GM19324 (cell line): ENCODE data around the gene HABP2.

Experiments used
- ATAC-seq: cut with Tn5 transposase; IDR thresholded peaks from one replicate; pipeline ENCODE4 v1.9.1; 2021; ENCODE audit warnings: mild to moderate bottlenecking, moderate library complexity; ENCODE audit not compliant: unreplicated experiment, low FRiP score

HABP2 gene

DNA sequence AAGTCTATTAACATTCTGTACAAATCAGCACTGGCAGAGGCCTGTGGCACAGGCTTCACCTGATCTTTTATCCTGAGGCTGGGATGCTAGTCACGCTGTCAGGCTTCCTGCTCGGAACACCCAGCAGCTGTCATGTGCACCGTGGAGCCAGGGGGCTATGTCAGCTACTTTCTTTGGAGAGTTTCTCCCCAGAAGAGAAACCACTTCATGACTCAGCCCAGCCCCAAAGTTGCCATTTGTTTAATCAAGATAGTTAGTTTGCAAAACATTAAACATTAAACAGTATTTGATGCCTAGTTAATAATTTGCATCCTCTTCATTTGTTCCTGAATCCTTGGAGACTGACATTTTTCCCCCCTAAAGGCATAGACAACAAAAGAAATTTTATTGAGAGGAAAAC lies at the start of gene HABP2:
HABP2 (plus strand) TSS at position 353 of the 400 bp plus-strand sequence. CDS start 69 bp downstream, outside the sequence.
- no peak for ATAC-seq

DNA sequence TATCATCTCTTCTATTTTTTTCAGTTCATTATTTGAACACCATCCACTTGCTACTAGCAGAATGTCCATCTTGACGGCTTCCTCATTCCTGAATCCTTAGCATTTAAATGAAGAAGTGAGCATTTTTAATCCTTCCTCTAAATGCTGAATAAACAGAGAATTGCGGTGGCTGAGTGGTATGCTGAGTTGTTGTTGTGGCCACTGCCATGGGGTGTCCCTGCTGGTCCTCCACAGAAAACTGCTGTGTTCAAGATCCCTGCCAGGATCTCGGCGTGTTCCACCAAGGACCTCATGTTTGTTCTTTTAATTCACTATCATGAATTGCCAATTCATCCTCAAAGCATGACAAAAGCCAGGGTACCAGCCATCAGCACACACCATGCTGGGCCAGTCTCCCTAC lies 48.9 kb upstream of the HABP2 start:
- no peak for ATAC-seq

DNA sequence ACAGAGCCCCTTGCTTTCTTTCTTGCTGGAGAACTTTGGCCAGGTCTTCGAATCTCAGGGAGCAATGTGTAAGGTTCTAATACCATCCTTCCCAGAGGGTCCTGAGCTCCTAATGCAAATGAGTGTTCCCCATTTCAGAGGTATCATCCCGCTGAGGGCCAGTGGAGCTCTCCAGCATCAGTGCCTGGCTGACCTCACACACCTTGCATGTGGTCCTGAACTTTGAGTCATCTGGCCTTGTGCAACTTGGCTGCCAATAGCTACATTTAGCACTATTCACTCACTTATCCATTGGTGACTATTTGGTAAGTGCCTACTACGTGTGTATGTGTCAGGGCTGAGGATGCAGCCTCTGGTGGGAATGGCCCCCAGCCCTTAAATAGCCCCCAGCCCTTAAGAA lies 48.4 kb upstream of the HABP2 start:
- ATAC-seq, result no peak

DNA sequence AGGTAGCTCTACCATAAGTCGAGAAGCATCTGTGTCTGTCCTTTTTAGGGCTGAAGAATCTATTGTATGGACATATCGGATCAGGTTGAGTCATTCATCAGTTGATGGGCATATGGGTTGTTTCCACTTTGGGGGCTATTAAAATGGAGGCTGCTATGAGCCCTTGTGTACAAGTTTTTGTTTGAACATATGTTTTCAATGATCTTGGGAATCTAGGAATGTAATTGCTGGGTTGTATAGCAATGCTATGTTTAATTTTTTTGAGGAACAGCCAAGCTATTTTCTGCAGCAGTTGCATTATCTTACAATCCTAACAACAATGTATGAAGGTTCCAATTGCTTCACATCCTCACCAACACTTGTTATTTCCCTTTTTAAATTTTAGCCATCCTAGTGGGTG lies 46.4 kb upstream of the HABP2 start:
- ATAC-seq, result no peak

DNA sequence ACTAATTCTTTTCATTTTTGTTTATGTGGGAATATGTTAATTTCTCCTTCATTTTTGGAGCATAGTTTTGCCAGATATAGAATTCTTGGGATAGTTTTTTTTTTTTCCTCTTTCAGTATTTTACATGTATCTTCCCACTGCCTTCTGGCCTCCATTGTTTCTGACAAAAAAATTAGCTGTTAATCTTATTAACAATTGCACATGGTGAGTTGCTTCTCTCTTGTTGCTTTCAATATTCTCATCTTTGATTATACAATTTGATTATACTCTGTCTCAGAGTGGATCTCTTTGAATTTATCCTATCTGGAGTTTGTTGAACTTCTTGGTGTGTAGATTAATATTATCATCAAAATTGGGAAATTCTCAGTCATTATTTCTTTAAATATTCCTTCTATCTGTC lies 41.4 kb upstream of the HABP2 start:
- ATAC-seq, result no peak

DNA sequence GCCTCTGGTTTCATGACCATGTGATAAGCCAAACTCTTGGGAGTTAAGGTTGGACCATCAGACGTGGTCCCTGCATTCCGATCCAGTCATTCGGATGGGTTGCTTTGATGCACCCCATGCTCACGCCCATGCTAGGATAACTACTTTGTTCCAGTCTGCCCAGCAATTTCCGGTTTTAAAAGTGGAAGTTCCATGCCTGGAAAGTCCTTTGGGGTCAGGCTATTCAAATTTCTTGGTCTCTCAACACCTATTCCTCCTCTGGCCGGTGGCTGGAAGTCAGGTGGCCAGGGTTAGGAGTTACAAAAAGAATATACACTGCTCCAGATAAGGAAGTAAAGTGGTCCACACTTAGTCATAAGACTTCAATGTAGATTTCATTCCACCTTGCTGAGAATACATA lies 37.7 kb upstream of the HABP2 start:
- no peak for ATAC-seq

DNA sequence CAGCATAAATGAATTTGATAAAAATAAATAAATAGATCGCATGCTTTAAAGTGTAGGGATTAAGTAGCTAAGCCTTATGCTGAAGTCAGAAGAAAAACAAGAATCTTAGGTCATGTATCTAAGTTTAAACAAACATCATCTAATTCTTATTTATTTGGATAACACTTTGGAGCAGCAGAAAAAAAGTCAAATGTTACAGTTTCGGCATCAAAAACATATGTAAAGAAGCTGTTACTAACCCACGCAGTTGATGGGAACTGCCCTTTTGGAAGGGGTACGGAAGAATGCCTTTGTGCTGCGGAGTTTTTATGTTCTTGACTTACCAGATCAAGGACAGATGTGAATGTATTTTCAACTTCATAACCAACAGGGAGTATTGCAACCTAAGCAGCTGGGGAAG lies 37.3 kb upstream of the HABP2 start:
- ATAC-seq, result no peak

DNA sequence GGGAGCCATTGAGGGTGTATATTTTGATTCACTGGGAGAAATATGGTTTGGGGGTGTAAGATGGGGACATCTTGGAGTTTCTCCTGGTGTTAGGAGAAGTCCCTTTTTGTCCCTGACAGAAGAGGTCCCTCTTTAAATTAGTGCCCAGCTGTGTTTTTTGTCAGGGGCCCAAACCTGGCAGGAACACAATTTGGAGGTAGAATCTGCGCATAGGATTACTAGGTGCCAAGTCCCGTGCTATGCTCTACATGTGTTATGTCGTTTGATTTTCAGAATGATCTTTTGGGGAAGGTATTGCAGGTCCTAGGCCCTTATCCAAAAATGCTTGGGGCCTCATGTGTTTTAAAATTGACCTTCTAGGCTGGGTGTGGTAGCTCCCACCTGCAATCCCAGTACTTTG lies 36.8 kb upstream of the HABP2 start:
- no peak for ATAC-seq

DNA sequence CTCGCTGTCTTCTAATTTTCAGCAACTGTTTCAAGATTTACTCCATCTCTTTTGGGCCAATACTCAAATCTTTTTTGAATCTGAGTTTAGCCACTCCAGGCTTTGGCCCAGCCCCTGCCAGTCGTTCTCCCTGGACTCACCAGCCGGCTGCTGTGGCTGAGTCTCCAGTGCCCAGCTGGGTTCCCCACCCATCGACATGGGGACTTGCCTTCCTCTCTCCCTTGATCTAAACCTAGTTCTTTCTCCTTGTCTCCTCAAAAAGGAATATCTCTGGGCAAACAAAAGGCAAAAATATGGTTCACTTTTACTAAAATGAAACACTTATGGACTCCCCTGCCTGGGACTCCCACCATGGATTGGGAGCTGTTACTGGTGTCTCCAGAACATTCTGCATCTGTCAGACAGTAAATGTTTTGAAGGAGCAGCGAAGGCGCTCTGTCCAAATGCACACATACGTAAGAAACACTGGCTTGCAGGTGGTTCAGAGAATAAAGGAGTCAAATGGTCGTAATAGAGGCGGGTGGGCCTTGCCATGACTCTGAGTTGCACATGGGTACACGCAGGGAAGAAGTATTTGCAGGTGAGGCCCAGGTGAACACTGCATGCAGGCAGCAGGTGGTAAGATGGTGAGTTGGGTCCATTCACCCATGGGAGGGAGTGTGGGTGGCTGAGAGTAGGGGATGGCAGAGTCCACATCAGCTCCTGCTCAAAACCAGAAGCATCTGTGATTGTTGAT lies 35.5 kb upstream of the HABP2 start:
- no peak for ATAC-seq

DNA sequence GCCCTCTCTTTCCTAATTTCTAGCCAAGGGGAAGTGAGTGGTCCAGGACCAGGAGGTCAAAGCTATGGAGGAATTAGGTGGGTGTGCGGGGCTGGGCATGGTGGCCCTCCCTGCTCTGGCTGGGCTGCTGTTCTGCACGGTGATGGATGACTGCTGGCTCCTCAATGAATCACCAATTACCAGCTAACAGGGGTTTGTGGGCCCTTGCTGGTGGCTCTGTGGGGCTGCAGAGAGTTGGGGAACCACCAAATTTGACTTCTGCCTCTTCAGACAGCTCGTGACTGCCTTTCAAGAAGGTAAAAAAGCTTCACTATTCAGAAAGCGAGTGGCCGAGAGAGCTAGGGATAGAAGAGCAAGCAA lies 35.0 kb upstream of the HABP2 start:
- no peak for ATAC-seq

DNA sequence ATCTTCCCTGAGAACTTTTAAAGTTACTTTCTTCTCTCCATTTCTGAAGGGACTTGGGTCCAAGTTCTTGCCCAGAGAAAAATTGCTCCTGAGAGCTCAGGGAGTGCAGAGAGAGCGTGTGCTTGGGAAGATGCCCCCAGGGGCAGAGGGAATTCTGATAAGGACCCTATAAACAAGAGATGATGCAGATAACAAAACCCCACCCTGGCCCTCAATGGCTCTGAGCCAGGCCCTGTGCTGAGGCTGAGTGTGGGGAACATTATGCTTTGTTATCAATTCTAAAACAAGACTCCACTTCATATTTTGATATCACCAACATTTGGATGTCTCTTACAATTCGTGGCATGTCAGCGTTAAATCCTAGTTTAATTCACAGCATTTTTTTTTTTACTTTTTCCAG lies 34.4 kb upstream of the HABP2 start:
- ATAC-seq, result no peak

DNA sequence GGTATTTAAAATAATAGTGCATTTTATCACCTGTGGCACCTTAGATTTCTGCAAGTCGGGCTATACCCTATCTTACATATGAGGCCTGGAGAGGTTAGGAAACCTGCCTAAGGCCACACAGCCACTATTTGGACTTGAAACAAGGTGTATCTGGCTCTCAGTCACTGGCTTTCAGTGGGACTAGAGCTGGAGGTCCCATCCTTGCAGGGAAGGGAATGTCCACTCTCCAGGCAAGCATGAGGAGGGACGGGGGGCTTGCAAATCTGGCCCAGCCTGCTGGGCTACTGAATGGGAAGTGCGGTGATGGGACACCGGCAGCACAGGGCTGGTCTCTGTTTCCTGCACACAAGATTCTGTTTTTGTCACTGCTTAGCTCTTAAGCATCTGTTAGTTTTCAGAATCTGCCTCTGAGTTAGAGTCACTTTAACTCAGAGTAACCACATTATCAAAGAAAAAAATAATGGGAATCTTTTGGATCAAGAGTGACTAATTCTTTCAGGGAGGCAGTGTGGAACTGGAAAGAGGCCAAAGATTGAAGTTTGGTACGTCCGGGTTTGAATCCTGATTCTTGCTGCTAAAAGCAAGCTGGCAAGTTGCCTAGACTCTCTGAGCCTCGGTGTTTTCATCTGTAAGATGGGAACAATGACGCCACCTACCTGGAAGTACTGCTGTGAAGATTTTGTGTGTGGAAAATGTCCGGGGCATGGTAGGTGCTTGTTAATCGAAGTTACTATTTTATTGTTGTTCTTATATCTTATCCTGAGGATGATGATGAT lies 33.8 kb upstream of the HABP2 start:
- ATAC-seq, result no peak

DNA sequence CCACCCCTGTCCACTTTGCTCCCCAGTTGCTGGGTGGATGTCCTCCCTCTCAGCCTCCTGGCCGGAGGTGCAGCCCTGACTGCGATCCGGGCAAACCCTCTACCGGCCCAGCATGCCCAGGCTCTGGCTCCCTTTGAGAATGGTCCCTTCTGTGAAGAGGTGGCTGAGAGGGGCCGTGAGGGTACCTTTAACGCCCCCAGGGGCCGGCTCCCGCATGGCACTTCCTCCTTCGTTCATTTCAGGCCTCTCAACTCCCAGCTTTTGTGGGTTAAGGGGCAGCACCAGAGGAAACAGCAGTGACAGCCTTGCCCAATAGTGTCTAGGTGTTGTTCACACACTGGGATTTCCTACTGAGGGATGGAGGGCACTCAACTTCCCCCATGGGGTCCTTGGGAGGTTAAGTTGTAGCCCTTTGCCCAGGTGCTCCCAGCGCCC lies 33.2 kb upstream of the HABP2 start:
- no peak for ATAC-seq

DNA sequence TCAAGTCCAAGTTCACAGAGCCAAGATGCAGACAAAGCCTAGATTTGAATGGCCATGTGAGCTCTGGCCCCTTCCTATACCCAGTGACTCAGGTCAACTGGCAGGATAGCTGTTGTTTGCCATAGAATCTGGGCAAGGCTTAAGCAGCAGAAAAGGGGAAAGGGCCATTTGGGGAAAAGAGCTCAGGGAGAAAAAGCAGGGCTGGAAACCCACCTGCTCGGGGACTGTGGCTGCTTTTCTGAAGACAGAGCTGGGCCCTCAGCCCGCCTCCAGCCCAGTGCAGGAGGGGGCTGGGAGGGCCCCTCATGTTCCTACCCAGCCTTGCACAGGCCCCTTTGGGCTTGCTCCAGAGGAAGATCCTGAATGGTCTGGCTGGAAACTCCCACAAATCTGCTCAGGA lies 32.6 kb upstream of the HABP2 start:
- ATAC-seq, result no peak

DNA sequence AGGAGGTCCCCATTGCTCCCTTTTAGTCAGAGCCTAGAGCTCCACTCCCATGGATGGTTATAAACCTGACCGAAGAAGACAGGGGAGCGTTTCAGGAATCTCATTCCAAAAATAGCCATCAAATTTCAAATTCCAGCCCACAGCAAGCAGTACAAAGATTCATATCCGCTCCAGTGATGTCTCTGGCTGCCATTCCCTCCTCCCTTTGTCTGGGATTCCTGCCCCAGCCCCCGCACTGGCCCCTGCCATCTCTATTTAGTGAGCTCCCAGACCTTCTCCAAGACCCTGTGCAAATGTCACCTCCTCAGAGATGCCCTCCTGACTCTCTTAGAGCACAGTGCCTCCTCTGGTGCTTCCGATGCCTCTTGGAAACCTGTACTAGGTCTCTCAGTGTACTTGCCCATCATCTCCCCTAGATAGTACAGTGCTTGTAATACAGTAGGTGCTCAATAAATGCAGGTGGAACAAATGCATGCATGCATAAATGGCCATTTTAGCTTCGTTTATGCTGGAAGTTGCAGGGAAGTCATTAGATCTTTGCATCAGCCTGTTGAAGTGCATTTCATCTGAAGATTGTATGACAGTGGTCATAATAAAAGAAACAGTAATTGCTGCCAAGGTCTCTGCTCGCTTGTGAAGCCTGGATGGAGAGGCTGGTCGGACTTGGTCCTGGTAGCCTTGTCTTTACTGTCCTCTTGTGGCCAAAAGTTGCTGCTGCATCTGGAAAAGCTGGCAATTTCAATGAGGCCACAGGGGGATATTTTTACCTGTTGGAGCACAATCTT lies 32.0 kb upstream of the HABP2 start:
- no peak for ATAC-seq

DNA sequence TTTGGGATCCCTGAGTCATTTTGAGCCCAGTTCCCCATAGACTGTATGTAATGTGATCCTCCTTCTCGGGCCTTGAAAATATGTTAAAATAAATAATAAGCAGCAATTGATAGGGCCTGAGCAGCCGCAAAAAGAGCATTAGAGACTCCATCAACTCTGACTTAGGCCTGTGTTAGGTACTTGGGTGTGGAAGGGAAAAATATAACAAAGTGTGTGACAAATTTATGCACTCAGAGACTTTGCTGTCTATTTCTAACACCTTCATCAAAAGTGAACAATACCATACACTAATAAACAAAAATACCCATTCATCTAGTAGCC lies 31.4 kb upstream of the HABP2 start:
- no peak for ATAC-seq

DNA sequence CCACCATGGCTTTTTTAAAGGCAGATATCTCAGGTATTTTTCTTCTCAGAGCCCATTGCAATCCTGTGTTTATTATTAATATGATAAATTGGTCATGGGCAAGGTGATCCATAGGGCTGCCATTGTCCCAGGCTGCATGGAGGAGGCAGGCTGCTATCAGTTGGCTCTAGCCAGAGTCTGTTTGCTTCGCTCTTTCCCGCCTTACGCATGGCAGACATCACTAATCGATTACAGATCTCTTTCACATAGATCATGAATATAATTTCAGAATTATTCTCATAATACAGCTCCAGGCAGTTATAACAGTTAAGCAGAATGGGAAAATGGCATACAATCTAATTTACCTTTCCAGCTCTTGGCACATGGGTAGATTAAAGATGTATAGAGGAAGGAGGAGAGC lies 30.4 kb upstream of the HABP2 start:
- ATAC-seq, result no peak

DNA sequence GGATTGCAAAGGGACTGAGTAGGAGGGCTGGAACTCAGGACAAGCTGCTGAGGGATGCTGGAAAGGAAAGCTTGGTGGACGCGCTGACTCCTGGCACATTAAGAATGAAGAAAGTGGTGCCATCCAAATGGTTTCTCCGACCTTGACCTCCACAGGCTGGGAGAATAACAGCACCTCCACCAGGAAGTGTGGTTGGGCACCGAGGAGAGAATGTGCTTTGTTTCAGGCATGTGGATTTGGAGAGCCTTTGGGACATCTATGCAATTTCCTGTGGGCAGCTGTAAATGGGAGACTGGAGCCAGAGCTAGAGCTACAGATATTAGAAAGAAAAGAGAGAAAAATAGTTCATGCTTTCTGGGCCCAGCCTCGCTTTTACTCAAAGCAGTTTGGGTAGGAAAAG lies 29.8 kb upstream of the HABP2 start:
- ATAC-seq, result no peak

DNA sequence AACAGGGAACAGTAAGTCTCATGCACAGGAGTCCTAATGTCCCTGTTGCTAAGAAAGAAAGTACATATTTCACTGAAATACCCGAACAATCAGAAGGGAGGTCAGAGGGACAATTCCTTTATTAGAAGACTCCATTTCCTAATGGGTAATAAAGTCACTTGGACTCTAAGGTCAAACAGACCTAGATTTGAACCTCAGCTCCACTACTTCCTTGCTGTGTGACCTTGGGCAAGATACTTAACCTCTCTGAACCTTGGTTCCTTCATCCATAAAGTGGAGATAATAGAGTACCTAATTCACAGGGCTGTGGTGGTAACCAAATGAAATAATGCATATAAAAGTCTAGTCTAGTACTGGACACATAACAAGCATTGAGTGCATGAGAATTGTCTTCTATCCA lies 29.2 kb upstream of the HABP2 start:
- ATAC-seq, result no peak

DNA sequence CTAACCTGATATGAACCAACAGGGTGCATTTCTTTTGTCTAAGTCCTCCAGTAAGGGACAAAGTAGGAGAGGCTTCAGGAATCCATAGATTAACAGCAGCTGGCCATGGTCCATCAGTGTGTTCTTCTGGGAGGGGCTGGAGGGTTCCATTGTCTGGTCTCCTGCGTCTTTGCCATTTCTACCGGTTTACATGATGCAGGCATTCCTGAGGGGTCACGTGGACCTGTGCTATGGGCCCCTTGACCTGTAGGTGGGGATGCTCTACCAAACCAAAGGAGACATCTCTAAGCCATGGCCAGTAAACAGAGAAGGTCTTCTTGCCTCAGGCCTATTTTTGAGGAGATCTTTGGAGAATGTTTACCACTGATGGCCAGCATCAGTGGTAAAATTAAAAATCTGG lies 28.7 kb upstream of the HABP2 start:
- ATAC-seq, result no peak
